Right lung (tissue), 5 donors: Measurements from ENCODE around the gene PCDHGA11. TPM values are rescaled to one million over a fixed set of nuclear protein-coding genes. Genes with fewer than 3 reads are reported as not detected.
"Not testable (repeated sequence)": the region's sequence is repeated elsewhere in the genome, so short reads cannot be mapped to it uniquely, and the experiment has no call there.

Experiments used
- DNase-seq, 2 donors: peaks; one replicate each; pipeline ENCODE4 v3.0.0-alpha.2; 2013
- polyA plus RNA-seq, 5 donors: library from polyadenylated mRNA; unstranded; fragments of 120-200 nt; gene quantifications; one replicate each; pipeline versions ENCODE4 v1.2.1 to v1.2.3, GENCODE V29; 2013; ENCODE audit warnings: inconsistent platforms in 1 of 5, low replicate concordance in 1 of 5; ENCODE audit not compliant: insufficient read length in 5 of 5, insufficient read depth in 1 of 5

Gene PCDHGA11
- polyA plus RNA-seq, 5 donors = 2.7 to 4.4 (median 3.2) TPM

DNA sequence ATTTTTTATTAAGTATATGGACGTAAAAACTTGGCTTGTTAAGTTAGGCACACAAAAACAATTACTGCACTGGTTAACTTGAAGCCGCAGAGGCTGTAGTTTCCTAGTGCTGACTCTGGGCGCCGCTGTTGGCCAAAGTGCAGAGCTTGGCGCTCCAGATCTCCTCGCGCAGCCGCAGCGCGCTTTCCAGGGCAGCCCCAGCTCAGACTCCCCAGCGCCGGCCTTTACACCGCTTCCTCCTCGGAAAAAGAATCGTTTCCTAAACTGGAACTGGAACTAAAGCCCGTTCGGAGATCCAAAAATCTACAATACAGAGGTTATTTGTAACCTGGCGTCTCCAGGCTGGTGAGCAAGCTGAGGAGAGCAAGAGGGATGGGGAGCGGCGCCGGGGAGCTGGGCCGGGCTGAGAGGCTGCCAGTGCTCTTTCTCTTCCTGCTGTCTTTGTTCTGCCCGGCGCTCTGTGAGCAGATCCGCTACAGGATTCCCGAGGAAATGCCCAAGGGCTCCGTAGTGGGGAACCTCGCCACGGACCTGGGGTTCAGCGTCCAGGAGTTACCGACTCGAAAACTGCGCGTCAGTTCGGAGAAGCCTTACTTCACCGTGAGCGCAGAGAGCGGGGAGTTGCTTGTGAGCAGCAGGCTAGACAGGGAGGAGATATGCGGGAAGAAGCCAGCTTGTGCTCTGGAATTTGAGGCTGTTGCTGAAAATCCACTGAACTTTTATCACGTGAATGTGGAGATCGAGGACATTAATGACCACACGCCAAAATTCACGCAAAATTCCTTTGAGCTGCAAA lies 22.9 kb upstream of the PCDHGA11 start, which contains the start of gene PCDHGB5:
Gene PCDHGB5, plus strand, starts transcription at position 192 of the 796 bp plus-strand sequence. Its CDS starts 181 bp downstream, at position 373.
- DNase-seq = not testable (repeated sequence)

DNA sequence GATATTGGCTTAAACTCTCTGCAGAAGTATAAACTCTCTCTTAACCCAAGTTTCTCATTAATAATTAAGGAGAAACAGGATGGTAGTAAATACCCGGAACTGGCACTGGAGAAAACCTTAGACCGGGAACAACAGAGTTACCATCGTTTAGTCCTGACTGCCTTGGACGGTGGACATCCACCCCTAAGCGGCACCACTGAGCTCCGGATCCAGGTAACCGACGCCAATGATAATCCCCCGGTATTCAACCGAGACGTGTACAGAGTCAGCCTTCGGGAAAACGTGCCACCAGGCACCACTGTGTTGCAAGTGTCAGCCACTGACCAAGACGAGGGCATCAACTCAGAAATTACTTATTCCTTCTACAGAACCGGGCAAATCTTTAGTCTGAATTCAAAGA lies 22.2 kb upstream of the PCDHGA11 start:
- no peak for DNase-seq

GRCh38 chr5:141399555-141400258 lies 21.1 kb upstream of the PCDHGA11 start:
- no peak for DNase-seq

DNA sequence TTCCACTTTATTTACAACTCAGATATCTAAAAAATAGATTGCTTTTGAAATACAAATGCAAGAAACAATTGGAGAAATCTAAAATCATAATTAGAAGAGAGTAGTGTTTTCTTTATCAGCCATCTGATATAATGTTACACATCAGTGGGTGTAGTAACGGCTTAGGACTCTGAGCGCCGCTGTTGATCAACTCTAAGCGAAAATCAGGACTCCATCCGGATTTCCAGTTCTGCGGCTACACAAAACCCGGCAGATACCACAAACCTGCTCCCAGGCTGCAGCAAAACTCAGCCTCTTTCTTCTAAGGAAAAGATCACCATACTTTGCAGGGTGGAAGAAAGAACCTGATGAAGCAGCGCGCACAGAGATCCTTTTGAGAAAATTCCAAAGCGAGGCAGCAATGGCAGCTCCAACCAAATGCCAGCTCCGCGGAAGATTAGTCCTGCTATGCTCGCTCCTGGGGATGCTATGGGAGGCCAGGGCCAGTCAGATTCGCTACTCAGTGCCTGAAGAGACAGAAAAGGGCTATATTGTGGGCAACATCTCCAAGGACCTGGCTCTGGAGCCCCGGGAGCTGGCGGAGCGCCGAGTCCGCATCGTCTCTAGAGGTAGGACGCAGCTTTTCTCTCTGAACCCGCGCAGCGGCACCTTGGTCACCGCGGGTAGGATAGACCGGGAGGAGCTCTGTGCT lies 18.2 kb upstream of the PCDHGA11 start, which contains the start of gene PCDHGA9:
Gene PCDHGA9, plus strand, starts transcription at position 226 of the 691 bp plus-strand sequence. Its CDS starts 175 bp downstream, at position 401.
- no peak for DNase-seq

DNA sequence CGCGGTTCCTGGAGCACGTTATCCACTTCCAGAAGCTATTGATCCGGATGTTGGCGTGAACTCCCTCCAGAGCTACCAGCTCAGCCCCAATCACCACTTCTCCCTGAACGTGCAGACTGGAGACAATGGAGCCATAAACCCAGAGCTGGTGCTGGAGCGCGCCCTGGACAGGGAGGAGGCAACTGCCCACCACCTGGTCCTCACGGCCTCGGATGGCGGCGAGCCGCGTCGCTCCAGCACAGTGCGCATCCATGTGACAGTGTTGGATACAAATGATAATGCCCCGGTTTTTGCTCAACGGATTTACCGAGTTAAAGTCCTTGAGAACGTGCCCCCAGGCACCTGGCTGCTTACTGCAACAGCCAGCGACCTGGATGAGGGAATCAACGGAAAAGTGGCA lies 17.5 kb upstream of the PCDHGA11 start:
- no peak for DNase-seq

- DNase-seq = peak in 1 of 2 donors; percentile 20
These were observed 12.9 kb upstream of the PCDHGA11 start, which contains the start of gene PCDHGB6 for GRCh38 chr5:141407790-141408505. PCDHGB6 (plus strand) TSS chr5:141408021; CDS start chr5:141408203, 182 bp downstream.

- no peak for DNase-seq
These were observed 11.1 kb upstream of the PCDHGA11 start for GRCh38 chr5:141409598-141410306.

DNA sequence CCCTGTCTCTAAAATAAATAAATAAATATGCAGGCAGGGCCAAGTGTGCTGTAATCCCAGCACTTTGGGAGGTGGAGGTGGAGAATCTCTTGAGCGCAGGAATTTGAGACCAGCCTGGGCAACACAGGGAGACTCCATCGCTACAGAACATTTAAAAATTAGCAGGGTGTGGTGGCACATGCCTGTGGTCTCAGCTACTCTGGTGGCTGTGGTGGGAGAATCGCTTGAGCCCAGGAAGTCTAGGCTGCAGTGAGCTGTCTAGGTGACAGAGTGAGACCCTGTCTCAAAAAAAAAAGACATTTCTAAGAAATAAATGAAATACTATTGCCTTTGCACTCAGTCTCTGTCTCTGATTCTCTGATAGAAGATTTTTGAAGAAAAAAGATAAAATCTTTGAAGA lies 9.3 kb upstream of the PCDHGA11 start:
- DNase-seq = no peak

- DNase-seq = no peak
These were observed 7.9 kb upstream of the PCDHGA11 start, which contains the start of gene PCDHGA10 for GRCh38 chr5:141412854-141413539. PCDHGA10 (plus strand) TSS chr5:141412987; CDS start chr5:141413176, 189 bp downstream.

GRCh38 chr5:141413540-141414069 lies 7.2 kb upstream of the PCDHGA11 start:
- no peak for DNase-seq

DNA sequence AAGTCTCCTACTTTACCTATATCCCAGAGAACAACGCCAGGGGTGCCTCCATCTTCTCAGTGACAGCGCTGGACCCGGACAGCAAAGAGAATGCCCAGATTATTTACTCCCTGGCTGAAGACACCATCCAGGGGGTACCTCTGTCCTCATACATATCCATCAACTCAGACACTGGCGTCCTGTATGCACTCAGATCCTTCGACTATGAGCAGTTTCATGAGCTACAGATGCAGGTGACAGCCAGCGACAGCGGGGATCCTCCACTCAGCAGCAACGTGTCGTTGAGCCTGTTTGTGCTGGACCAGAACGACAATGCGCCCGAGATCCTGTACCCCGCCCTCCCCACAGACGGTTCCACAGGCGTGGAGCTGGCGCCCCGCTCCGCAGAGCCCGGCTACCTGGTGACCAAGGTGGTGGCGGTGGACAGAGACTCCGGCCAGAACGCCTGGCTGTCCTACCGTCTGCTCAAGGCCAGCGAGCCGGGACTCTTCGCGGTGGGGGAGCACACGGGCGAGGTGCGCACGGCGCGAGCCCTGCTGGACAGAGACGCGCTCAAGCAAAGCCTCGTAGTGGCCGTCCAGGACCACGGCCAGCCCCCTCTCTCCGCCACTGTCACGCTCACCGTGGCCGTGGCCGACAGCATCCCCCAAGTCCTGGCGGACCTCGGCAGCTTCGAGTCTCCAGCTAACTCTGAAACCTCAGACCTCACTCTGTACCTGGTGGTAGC lies 6.1 kb upstream of the PCDHGA11 start:
- not testable (repeated sequence) for DNase-seq

GRCh38 chr5:141415275-141415618 lies 5.6 kb upstream of the PCDHGA11 start:
- DNase-seq = not testable (repeated sequence)

GRCh38 chr5:141417494-141418172 lies 3.2 kb upstream of the PCDHGA11 start, which contains the start of gene PCDHGB7:
PCDHGB7 (plus strand) TSS chr5:141417677; CDS start chr5:141417860, 183 bp downstream.
- DNase-seq = peak; percentile 42 to 61

- DNase-seq = no peak
These were observed 1.6 kb upstream of the PCDHGA11 start for GRCh38 chr5:141419074-141419880.

GRCh38 chr5:141421489-141421855 lies 621 bp downstream of the PCDHGA11 start:
- no peak for DNase-seq

GRCh38 chr5:141422742-141423291 lies 2.0 kb downstream of the PCDHGA11 start:
- no peak for DNase-seq

DNA sequence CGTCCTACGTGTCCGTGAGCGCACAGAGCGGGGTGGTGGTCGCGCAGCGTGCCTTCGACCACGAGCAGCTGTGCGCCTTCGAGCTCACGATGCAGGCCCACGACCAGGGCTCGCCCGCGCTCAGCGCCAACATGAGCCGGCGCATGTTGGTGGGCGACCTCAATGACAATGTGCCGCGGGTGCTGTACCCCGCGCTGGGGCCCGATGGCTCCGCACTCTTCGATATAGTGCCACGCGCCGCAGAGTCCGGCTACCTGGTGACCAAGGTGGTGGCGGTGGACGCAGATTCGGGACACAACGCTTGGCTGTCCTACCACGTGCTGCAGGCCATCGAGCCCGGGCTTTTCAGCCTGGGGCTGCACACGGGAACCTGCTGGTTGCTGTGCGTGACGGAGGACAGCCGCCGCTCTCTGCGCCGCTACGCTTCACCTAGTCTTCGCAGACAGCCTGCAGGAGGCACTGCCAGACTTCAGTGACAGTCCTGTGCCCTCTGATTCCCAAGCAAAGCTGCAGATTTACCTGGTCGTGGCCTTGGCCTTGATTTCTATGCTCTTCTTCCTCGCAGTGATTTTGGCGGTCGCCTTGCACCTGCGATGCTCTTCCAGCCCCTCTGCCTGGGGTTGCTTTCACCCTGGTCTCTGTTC lies 7.1 kb downstream of the PCDHGA11 start:
- no peak for DNase-seq
